ENCODE measurements around the gene RALBP1.
"Not testable (repeated sequence)": the region's sequence is repeated elsewhere in the genome, so short reads cannot be mapped to it uniquely, and the experiment has no call there.

The RALBP1 gene

DNA sequence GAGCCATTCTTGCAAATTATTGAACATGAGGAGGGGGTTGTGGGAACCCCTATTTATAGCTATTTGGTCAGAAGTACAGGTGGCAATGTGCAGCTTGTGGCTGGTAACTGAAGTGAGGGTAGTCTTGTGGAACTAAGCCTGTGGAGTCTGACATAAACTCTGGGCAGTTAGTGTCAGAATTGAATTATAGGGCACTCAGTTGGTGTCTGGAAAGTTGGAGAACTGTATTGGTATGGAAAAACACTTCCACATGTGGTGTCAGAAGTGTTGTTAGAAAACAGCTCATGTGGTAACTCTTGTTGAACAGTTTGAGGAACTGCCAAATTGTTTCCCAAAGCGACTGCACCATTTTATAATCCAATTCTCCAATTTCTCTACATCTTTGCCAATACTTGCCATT, 7.5 kb downstream of the RALBP1 start:
- H3K23ac ChIP-seq (ENCODE audit: low read length in 2 of 2): no peak overlapping the region
- no peak overlapping the region for H3K4me3 ChIP-seq (ENCODE audit: insufficient read depth in 1 of 2, low read depth in 1 of 2, low read length in 2 of 2)
- H3K36me3 ChIP-seq (ENCODE audit: control insufficient read depth in 1 of 2, insufficient read depth in 2 of 2, low read depth in 1 of 2, low read length in 2 of 2): peaks cover 7 to 16% of the 10 kb centered on the region in 2 experiments
- H2BK15ac ChIP-seq (ENCODE audit: low read depth, poor library complexity, severe bottlenecking): no peak overlapping the region
- no peaks in the 10 kb centered on the region for H3K27me3 ChIP-seq (ENCODE audit: control insufficient read depth in 1 of 2, insufficient read depth in 1 of 2, low read length in 2 of 2)
- peaks cover 17% of the 10 kb centered on the region for H3K79me1 ChIP-seq (replicated peaks; ENCODE audit: low read length, poor library complexity, severe bottlenecking)
- no peak overlapping the region for H3K4me2 ChIP-seq (ENCODE audit: low read length, poor library complexity, severe bottlenecking)
- no peak overlapping the region for H2BK120ac ChIP-seq (ENCODE audit: low read depth, low read length)
- 100% methylated on average over 1 of the region's 1 CpG for WGBS
- no peak overlapping the region for H3K4ac ChIP-seq (ENCODE audit: low read depth in 1 of 2, low read length in 2 of 2)
- H2AFZ ChIP-seq (ENCODE audit: low read depth, low read length): no peak overlapping the region
- H3K18ac ChIP-seq (ENCODE audit: low read depth in 1 of 2, low read length in 2 of 2): no peak overlapping the region
- H4K8ac ChIP-seq (ENCODE audit: low read length): no peak overlapping the region
- H2BK5ac ChIP-seq (ENCODE audit: low read depth, low read length, poor library complexity, severe bottlenecking): no peak overlapping the region
- no peak overlapping the region for H3K9ac ChIP-seq (ENCODE audit: low read length)
- no peaks in the 10 kb centered on the region for H3K9me3 ChIP-seq (ENCODE audit: control insufficient read depth, low read length)
- no peak overlapping the region for H4K91ac ChIP-seq (ENCODE audit: low read length)
- no peak for DNase-seq
- H2AK5ac ChIP-seq (ENCODE audit: low read length, severe bottlenecking): no peak overlapping the region
- H3K4me1 ChIP-seq (ENCODE audit: control insufficient read depth, insufficient read depth, low read depth, low read length): peaks cover 4% of the 10 kb centered on the region
- H2BK12ac ChIP-seq (ENCODE audit: low read length in 2 of 2): no peak overlapping the region
- H3K14ac ChIP-seq (ENCODE audit: low read length in 2 of 2): no peak overlapping the region
- no peak overlapping the region for H3K27ac ChIP-seq (ENCODE audit: low read length, poor library complexity, severe bottlenecking)

- Histone ChIP-seq H2BK120ac (ENCODE audit: low read depth, low read length) (no peak overlapping the region), H3K4me2 (ENCODE audit: low read length, poor library complexity, severe bottlenecking) (no peak overlapping the region), H3K14ac (ENCODE audit: low read length in 2 of 2) (no peak overlapping the region), H3K18ac (ENCODE audit: low read depth in 1 of 2, low read length in 2 of 2) (no peak overlapping the region), H2BK12ac (ENCODE audit: low read length in 2 of 2) (no peak overlapping the region), H3K27ac (ENCODE audit: low read length, poor library complexity, severe bottlenecking) (no peak overlapping the region), H4K91ac (ENCODE audit: low read length) (no peak overlapping the region), H3K4me1 (ENCODE audit: control insufficient read depth, insufficient read depth, low read depth, low read length) (peaks cover 4% of the 10 kb centered on the region), H3K36me3 (ENCODE audit: control insufficient read depth in 1 of 2, insufficient read depth in 2 of 2, low read depth in 1 of 2, low read length in 2 of 2) (peaks cover 3 to 10% of the 10 kb centered on the region in 2 experiments), H3K9me3 (ENCODE audit: control insufficient read depth, low read length) (no peaks in the 10 kb centered on the region), H3K27me3 (ENCODE audit: control insufficient read depth in 1 of 2, insufficient read depth in 1 of 2, low read length in 2 of 2) (no peaks in the 10 kb centered on the region), H2BK15ac (ENCODE audit: low read depth, poor library complexity, severe bottlenecking) (no peak overlapping the region), H2AFZ (ENCODE audit: low read depth, low read length) (no peak overlapping the region), H2BK5ac (ENCODE audit: low read depth, low read length, poor library complexity, severe bottlenecking) (no peak overlapping the region), H3K4me3 (ENCODE audit: insufficient read depth in 1 of 2, low read depth in 1 of 2, low read length in 2 of 2) (no peak overlapping the region), H2AK5ac (ENCODE audit: low read length, severe bottlenecking) (no peak overlapping the region), H3K23ac (ENCODE audit: low read length in 2 of 2) (no peak overlapping the region), H3K9ac (ENCODE audit: low read length) (no peak overlapping the region), H3K79me1 (replicated peaks; ENCODE audit: low read length, poor library complexity, severe bottlenecking) (peaks cover 12% of the 10 kb centered on the region), H4K8ac (ENCODE audit: low read length) (no peak overlapping the region), H3K4ac (ENCODE audit: low read depth in 1 of 2, low read length in 2 of 2) (no peak overlapping the region)
- DNase-seq: no peak
- WGBS: 96% methylated on average over 7 of the region's 7 CpGs
Measured at GRCh38 chr18:9483526-9483925, 8.2 kb downstream of the RALBP1 start.

- not testable (repeated sequence) for H3K27ac ChIP-seq (ENCODE audit: low read length, poor library complexity, severe bottlenecking); H2AK5ac ChIP-seq (ENCODE audit: low read length, severe bottlenecking); H3K27me3 ChIP-seq (ENCODE audit: control insufficient read depth in 1 of 2, insufficient read depth in 1 of 2, low read length in 2 of 2); H3K4ac ChIP-seq (ENCODE audit: low read depth in 1 of 2, low read length in 2 of 2); H2BK120ac ChIP-seq (ENCODE audit: low read depth, low read length); H4K8ac ChIP-seq (ENCODE audit: low read length); H3K14ac ChIP-seq (ENCODE audit: low read length in 2 of 2); DNase-seq; H3K4me1 ChIP-seq (ENCODE audit: control insufficient read depth, insufficient read depth, low read depth, low read length); H3K18ac ChIP-seq (ENCODE audit: low read depth in 1 of 2, low read length in 2 of 2); H3K9ac ChIP-seq (ENCODE audit: low read length); H2AFZ ChIP-seq (ENCODE audit: low read depth, low read length); H2BK15ac ChIP-seq (ENCODE audit: low read depth, poor library complexity, severe bottlenecking); H4K91ac ChIP-seq (ENCODE audit: low read length); H3K23ac ChIP-seq (ENCODE audit: low read length in 2 of 2); H3K4me3 ChIP-seq (ENCODE audit: insufficient read depth in 1 of 2, low read depth in 1 of 2, low read length in 2 of 2); H3K9me3 ChIP-seq (ENCODE audit: control insufficient read depth, low read length); H3K36me3 ChIP-seq (ENCODE audit: control insufficient read depth in 1 of 2, insufficient read depth in 2 of 2, low read depth in 1 of 2, low read length in 2 of 2); H3K4me2 ChIP-seq (ENCODE audit: low read length, poor library complexity, severe bottlenecking); H2BK12ac ChIP-seq (ENCODE audit: low read length in 2 of 2); H2BK5ac ChIP-seq (ENCODE audit: low read depth, low read length, poor library complexity, severe bottlenecking); H3K79me1 ChIP-seq (replicated peaks; ENCODE audit: low read length, poor library complexity, severe bottlenecking)
- 100% methylated on average over 2 of the region's 2 CpGs for WGBS
Measured at GRCh38 chr18:9484856-9485255, 9.5 kb downstream of the RALBP1 start.

GRCh38 chr18:9488538-9488937, 13.2 kb downstream of the RALBP1 start:
- 93% methylated on average over 4 of the region's 4 CpGs for WGBS
- Histone ChIP-seq H3K18ac (ENCODE audit: low read depth in 1 of 2, low read length in 2 of 2) (no peak overlapping the region), H2AK5ac (ENCODE audit: low read length, severe bottlenecking) (no peak overlapping the region), H3K4ac (ENCODE audit: low read depth in 1 of 2, low read length in 2 of 2) (no peak overlapping the region), H2BK120ac (ENCODE audit: low read depth, low read length) (no peak overlapping the region), H2BK15ac (ENCODE audit: low read depth, poor library complexity, severe bottlenecking) (no peak overlapping the region), H2BK5ac (ENCODE audit: low read depth, low read length, poor library complexity, severe bottlenecking) (no peak overlapping the region), H4K8ac (ENCODE audit: low read length) (no peak overlapping the region), H3K14ac (ENCODE audit: low read length in 2 of 2) (no peak overlapping the region), H3K9ac (ENCODE audit: low read length) (no peak overlapping the region), H3K79me1 (replicated peaks; ENCODE audit: low read length, poor library complexity, severe bottlenecking) (peaks cover 13% of the 10 kb centered on the region), H2AFZ (ENCODE audit: low read depth, low read length) (no peak overlapping the region), H2BK12ac (ENCODE audit: low read length in 2 of 2) (no peak overlapping the region), H3K4me3 (ENCODE audit: insufficient read depth in 1 of 2, low read depth in 1 of 2, low read length in 2 of 2) (no peak overlapping the region), H3K27me3 (ENCODE audit: control insufficient read depth in 1 of 2, insufficient read depth in 1 of 2, low read length in 2 of 2) (no peaks in the 10 kb centered on the region), H3K36me3 (ENCODE audit: control insufficient read depth in 1 of 2, insufficient read depth in 2 of 2, low read depth in 1 of 2, low read length in 2 of 2) (no peaks in the 10 kb centered on the region), H3K23ac (ENCODE audit: low read length in 2 of 2) (no peak overlapping the region), H4K91ac (ENCODE audit: low read length) (no peak overlapping the region), H3K27ac (ENCODE audit: low read length, poor library complexity, severe bottlenecking) (no peak overlapping the region), H3K9me3 (ENCODE audit: control insufficient read depth, low read length) (no peaks in the 10 kb centered on the region), H3K4me1 (ENCODE audit: control insufficient read depth, insufficient read depth, low read depth, low read length) (no peaks in the 10 kb centered on the region), H3K4me2 (ENCODE audit: low read length, poor library complexity, severe bottlenecking) (no peak overlapping the region)
- no peak for DNase-seq
